Neural progenitor cell (in vitro differentiated cells): Measurements from ENCODE around the gene CEBPB. TPM values are rescaled to one million over a fixed set of nuclear protein-coding genes. Genes with fewer than 3 reads are reported as not detected.

Source experiments
- DNase-seq: peaks from one replicate; pipeline ENCODE4 v3.0.0-alpha.2; 2016; ENCODE audit warnings: low spot score
- H2AFZ ChIP-seq: fragments of 200-600 bp; sonication (generic); replicated peaks from 2 replicates; pipeline ENCODE4 v1.6.1; 2016; ENCODE audit warnings: antibody characterized with exemption
- H3F3A ChIP-seq: fragments of 200-600 bp; sonication (generic); 2 replicates; pipeline ENCODE4 v1.6.1; 2016; ENCODE audit warnings: antibody characterized with exemption, low read depth
- H3K27ac ChIP-seq: fragments of 200-600 bp; sonication (generic); 2 replicates; pipeline ENCODE4 v1.5.1; 2016; ENCODE audit warnings: mild to moderate bottlenecking
- H3K27me3 ChIP-seq: fragments of 200-600 bp; sonication (generic); 2 replicates; pipeline ENCODE4 v1.6.1; 2016; ENCODE audit warnings: mild to moderate bottlenecking, moderate library complexity
- H3K36me3 ChIP-seq: fragments of 200-600 bp; sonication (generic); 2 replicates; pipeline ENCODE4 v1.5.1; 2016
- H3K4me1 ChIP-seq: fragments of 200-600 bp; sonication (generic); 2 replicates; pipeline ENCODE4 v1.6.1; 2016; ENCODE audit warnings: mixed run types
- H3K4me2 ChIP-seq: fragments of 200-600 bp; sonication (generic); 2 replicates; pipeline ENCODE4 v1.6.1; 2016
- H3K4me3 ChIP-seq: fragments of 200-600 bp; sonication (generic); 2 replicates; pipeline ENCODE4 v1.5.1; 2016
- H3K79me2 ChIP-seq: fragments of 200-600 bp; sonication (generic); 2 replicates; pipeline ENCODE4 v1.6.1; 2016; ENCODE audit warnings: low read depth
- H3K9ac ChIP-seq: fragments of 200-600 bp; sonication (generic); 2 replicates; pipeline ENCODE4 v1.6.1; 2016
- H3K9me3 ChIP-seq: fragments of 200-600 bp; sonication (generic); 2 replicates; pipeline ENCODE4 v1.5.1; 2016; ENCODE audit warnings: low read depth
- H4K20me1 ChIP-seq: fragments of 200-600 bp; sonication (generic); 2 replicates; pipeline ENCODE4 v1.6.1; 2016; ENCODE audit warnings: low read depth
- H3K27ac Mint-ChIP-seq: 3 replicates; pipeline ENCODE4 v1.8.0; 2021; ENCODE audit warnings: mixed read lengths
- H3K27me3 Mint-ChIP-seq: 2 replicates; pipeline ENCODE4 v1.8.0; 2022; ENCODE audit warnings: low read depth, mild to moderate bottlenecking, inconsistent platforms, moderate library complexity, mixed read lengths; ENCODE audit not compliant: insufficient read depth
- H3K36me3 Mint-ChIP-seq: 3 replicates; pipeline ENCODE4 v1.8.0; 2021; ENCODE audit warnings: mixed read lengths
- H3K4me1 Mint-ChIP-seq: 3 replicates; pipeline ENCODE4 v1.8.0; 2021; ENCODE audit warnings: mixed read lengths
- H3K4me3 Mint-ChIP-seq: 3 replicates; pipeline ENCODE4 v1.8.0; 2021; ENCODE audit warnings: mild to moderate bottlenecking, moderate library complexity, mixed read lengths
- H3K9me3 Mint-ChIP-seq: 3 replicates; pipeline ENCODE4 v1.8.0; 2020; ENCODE audit warnings: mixed read lengths
- CTCF ChIP-seq: fragments of 200-600 bp; sonication (generic); IDR thresholded peaks from 2 replicates; pipeline ENCODE4 v1.5.1; 2017; ENCODE audit warnings: antibody characterized with exemption, mild to moderate bottlenecking
- EZH2 ChIP-seq: fragments of 200-600 bp; sonication (generic); IDR thresholded peaks from 2 replicates; pipeline ENCODE4 v1.6.1; 2017; ENCODE audit warnings: antibody characterized with exemption, mild to moderate bottlenecking, moderate library complexity
- EZH2phosphoT487 ChIP-seq: fragments of 200-600 bp; sonication (generic); IDR thresholded peaks from 2 replicates; pipeline ENCODE4 v1.6.1; 2017; ENCODE audit warnings: antibody characterized with exemption
- total RNA-seq: library from RNA; depleted of rRNA; stranded (reverse); fragments of >200 nt; gene quantifications from 2 replicates; pipeline ENCODE4 v1.2.3, GENCODE V29; 2015; ENCODE audit warnings: low replicate concordance

The CEBPB gene
- total RNA-seq, 1 donor from 2014 or later, result 1.8 TPM

GRCh38 chr20:50214226-50215024 lies 23.8 kb downstream of the CEBPB start:
- no peaks in the 10 kb centered on the region for H3K36me3 ChIP-seq
- DNase-seq, result no peak
- H3K4me3 ChIP-seq, result no peak overlapping the region
- no peak overlapping the region for H3K4me2 ChIP-seq
- no peaks in the 10 kb centered on the region for H3K9me3 ChIP-seq
- no peak overlapping the region for H3K4me3 Mint-ChIP-seq
- no peaks in the 10 kb centered on the region for H3K79me2 ChIP-seq
- peaks cover 17% of the 10 kb centered on the region for H3K4me1 ChIP-seq
- H3K9me3 Mint-ChIP-seq, result no peaks in the 10 kb centered on the region
- peaks cover 8% of the 10 kb centered on the region for H3K4me1 Mint-ChIP-seq
- H4K20me1 ChIP-seq, result no peaks in the 10 kb centered on the region
- no peaks in the 10 kb centered on the region for H3K27me3 ChIP-seq
- no peak overlapping the region for H3K27ac Mint-ChIP-seq
- H3K27me3 Mint-ChIP-seq, result peaks cover 9% of the 10 kb centered on the region
- TF ChIP-seq EZH2phosphoT487, result no peak
- no peak for TF ChIP-seq EZH2
- TF ChIP-seq CTCF, result no peak
- H3K9ac ChIP-seq, result no peak overlapping the region
- no peaks in the 10 kb centered on the region for H3K36me3 Mint-ChIP-seq
- no peak overlapping the region for H2AFZ ChIP-seq
- H3F3A ChIP-seq, result no peaks in the 10 kb centered on the region
- H3K27ac ChIP-seq, result no peak overlapping the region

- Histone ChIP-seq H3K36me3 (no peaks in the 10 kb centered on the region), H3K27ac (no peak overlapping the region), H3K9me3 (no peaks in the 10 kb centered on the region), H2AFZ (no peak overlapping the region), H3K27me3 (no peaks in the 10 kb centered on the region), H3K4me1 (peaks cover 17% of the 10 kb centered on the region), H3K79me2 (no peaks in the 10 kb centered on the region), H3K9ac (no peak overlapping the region), H3K4me3 (no peak overlapping the region), H3F3A (no peaks in the 10 kb centered on the region), H3K4me2 (no peak overlapping the region), H4K20me1 (no peaks in the 10 kb centered on the region)
- Mint-ChIP-seq H3K9me3 (no peaks in the 10 kb centered on the region), H3K27me3 (peaks cover 9% of the 10 kb centered on the region), H3K4me1 (peaks cover 8% of the 10 kb centered on the region), H3K4me3 (no peak overlapping the region), H3K27ac (peak overlapping the region; percentile 77), H3K36me3 (no peaks in the 10 kb centered on the region)
- no peak for DNase-seq
- TF ChIP-seq CTCF, result no peak
- TF ChIP-seq EZH2, result no peak
- TF ChIP-seq EZH2phosphoT487, result no peak
These were observed 24.6 kb downstream of the CEBPB start for GRCh38 chr20:50215101-50215690.

GRCh38 chr20:50215926-50216325 lies 25.3 kb downstream of the CEBPB start:
- no peak for DNase-seq
- H3K27ac ChIP-seq, result no peak overlapping the region
- H4K20me1 ChIP-seq, result no peaks in the 10 kb centered on the region
- no peaks in the 10 kb centered on the region for H3K36me3 ChIP-seq
- H3K4me3 Mint-ChIP-seq, result no peak overlapping the region
- no peak overlapping the region for H3K4me3 ChIP-seq
- H3K27ac Mint-ChIP-seq, result no peak overlapping the region
- peaks cover 17% of the 10 kb centered on the region for H3K4me1 ChIP-seq
- no peaks in the 10 kb centered on the region for H3K9me3 ChIP-seq
- no peaks in the 10 kb centered on the region for H3K9me3 Mint-ChIP-seq
- H3K4me1 Mint-ChIP-seq, result peaks cover 8% of the 10 kb centered on the region
- H2AFZ ChIP-seq, result peak overlapping the region; percentile 50
- H3K79me2 ChIP-seq, result no peaks in the 10 kb centered on the region
- no peak overlapping the region for H3K9ac ChIP-seq
- no peak overlapping the region for H3K4me2 ChIP-seq
- H3K27me3 ChIP-seq, result no peaks in the 10 kb centered on the region
- H3K27me3 Mint-ChIP-seq, result peaks cover 9% of the 10 kb centered on the region
- TF ChIP-seq CTCF (no peak), EZH2phosphoT487 (no peak), EZH2 (no peak)
- H3F3A ChIP-seq, result no peaks in the 10 kb centered on the region
- H3K36me3 Mint-ChIP-seq, result no peaks in the 10 kb centered on the region
